HG03575 (cell line): ENCODE results near the gene FTO.

Experiments
- ATAC-seq: cut with Tn5 transposase; IDR thresholded peaks from one replicate; pipeline ENCODE4 v1.9.1; 2021; ENCODE audit not compliant: unreplicated experiment, insufficient number of reproducible peaks, low FRiP score; ENCODE audit errors: extremely low read depth

The FTO gene

DNA sequence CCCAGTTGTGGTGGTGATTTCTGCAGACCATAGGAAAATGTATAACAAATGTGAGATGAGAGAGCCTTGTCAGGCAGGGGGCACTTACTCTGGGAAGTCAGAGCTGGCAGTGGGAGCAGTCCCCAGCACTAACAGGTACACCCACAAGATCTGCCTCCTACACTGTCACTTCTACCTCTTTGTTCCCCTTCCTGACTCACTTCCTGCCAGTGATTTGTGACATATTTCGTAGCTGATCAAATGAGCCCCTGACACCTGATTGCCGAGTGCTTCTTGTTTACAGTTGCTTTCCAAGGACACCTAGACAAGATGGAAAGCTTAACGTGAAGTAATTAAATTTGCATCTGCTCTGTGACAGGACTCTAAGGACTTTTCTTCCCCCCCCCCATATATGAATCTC is 40.5 kb downstream of the FTO start:
- ATAC-seq = no peak

GRCh38 chr16:53745086-53745485 is 41.1 kb downstream of the FTO start:
- no peak for ATAC-seq

DNA sequence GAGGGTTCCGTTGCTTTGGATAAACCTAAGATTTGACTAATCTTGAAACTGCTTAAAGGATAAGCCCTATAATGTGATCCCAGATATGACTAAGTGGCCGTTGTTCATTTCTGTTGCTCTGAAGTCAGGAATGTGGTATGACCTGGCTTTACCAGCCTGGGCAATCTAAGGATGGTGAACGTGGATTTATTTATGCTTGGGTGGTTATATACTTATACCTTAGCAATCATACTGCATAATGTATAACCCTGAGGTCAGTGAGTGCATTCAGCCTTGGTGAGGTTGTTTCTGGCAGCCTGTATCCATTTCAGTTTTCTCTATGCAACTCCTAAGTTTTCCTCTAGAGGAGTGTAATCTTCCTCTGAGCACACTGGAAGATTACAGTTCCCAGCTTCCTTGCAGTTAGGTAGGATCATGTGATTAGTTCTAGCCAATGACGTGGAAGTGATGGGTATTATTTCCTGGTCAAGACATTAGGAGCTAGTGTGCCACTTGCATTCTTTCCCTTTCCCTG is 41.9 kb downstream of the FTO start:
- ATAC-seq = no peak

DNA sequence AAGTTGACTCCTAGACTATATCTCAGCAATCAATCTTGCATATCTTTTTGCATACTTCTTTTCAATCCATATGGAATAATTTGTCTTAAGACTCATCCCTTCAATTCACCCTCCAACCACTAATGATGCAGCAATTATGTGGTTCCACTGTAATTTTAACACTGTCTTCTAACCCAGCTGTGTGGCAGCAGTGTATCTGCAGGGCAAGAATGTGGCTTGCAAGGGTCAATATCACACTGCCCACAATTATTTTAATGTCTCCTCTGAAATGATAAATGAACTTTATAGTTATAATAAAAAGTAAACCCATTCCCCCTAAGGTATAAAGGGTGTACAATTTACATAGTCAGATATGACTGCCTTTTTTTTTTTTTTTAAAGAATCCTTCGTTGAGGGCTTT is 48.6 kb downstream of the FTO start:
- no peak for ATAC-seq

GRCh38 chr16:53753431-53753830 is 49.5 kb downstream of the FTO start:
- no peak for ATAC-seq

DNA sequence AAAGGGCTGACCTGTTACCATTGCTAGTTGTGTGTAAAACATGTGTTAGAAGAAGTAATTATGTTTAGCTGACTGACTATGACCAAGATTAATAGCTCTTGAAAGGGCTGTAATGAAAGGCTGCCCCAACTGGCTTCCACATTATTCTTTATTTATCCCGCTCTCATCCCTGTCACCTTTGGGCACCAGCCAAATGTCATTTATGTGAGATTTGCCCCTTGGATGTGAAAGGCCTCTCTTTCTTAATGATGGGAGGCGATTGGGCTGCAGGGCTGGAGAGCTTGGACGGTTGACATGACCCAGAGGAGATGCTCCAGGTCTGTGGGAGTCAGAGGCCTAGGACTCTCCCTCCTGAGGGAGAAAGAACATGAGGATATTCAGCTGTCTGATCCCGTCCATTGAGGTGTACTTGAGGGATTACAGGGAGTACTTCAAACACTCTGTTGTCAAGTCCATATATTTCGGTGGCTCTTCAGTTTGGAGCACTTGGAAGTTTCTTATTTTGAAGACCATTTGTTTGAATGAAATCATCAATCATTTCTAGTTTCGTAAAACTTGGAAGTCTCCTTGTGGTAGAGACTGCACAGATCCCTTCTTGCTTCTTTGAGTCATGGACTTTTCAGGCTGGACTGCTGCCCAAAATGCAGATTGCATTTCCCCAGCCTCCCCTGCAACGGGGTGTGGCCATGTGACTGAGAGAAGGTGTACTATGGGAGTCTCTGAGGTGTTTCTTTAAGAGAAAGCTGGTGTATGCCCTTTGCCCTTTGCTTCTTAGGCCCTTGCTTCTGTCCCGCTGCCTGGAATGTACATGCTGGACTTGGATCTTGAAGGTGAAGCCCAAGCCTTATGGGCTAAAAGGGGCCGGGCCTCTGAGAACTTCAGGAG is 51.3 kb downstream of the FTO start:
- ATAC-seq = no peak

- ATAC-seq = no peak
These were observed 52.5 kb downstream of the FTO start for GRCh38 chr16:53756275-53756996.

GRCh38 chr16:53757971-53758609 is 54.1 kb downstream of the FTO start:
- no peak for ATAC-seq

DNA sequence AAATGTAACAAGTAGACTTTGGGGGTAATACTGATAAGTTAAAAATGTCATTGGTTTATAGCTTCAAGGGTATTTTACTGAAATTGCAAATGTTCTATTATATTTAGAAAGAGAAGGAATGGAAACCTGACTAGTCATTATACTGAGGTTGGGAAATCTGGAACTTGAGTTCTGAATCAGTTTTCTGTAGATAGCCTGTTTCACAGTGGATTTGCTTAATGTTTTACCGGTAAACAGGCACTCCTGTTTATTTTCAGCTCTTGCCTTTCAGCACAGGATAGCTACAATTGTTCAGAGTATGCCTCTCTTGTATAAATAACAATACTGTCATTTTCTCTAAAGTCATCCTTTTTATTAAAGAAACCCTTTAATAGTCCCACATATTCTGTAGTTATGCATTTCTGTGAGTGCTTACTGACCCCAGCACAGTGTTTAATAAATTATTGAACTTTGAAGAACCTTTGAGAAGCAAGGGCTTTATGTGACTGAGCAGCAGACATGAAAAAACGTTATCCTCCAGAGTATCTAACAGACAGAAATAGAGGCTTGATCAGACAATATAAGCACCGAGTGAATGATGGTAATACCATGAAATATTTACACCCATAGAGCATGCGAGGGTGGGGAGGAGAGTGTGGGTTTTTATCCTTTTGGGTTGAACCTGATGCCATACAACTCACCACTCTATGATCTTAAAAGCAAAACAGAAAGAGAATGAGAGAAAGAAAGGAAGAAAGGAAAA is 58.2 kb downstream of the FTO start:
- no peak for ATAC-seq

GRCh38 chr16:53766304-53767016 is 62.5 kb downstream of the FTO start:
- no peak for ATAC-seq

- no peak for ATAC-seq
These were observed 64.2 kb downstream of the FTO start for GRCh38 chr16:53768167-53768566.

DNA sequence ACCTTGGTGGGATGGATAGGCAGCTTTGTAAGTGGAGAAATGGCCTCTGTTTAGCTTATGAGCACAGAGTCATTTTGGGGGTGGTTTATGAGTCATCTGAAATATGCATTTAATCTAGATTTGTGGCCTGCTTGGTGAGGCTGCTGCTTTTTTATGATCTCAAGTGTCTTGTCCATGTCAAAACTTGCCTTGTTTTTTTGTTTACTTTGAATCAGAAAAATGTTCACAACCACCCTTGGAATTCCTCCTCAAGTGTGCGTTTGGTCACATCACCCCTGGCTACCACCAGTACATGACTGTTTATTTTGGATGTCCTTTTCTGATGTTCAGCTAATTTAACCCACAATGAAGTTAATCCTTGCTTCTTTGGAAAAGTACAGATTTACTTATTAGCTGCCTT is 64.6 kb downstream of the FTO start:
- ATAC-seq = no peak

DNA sequence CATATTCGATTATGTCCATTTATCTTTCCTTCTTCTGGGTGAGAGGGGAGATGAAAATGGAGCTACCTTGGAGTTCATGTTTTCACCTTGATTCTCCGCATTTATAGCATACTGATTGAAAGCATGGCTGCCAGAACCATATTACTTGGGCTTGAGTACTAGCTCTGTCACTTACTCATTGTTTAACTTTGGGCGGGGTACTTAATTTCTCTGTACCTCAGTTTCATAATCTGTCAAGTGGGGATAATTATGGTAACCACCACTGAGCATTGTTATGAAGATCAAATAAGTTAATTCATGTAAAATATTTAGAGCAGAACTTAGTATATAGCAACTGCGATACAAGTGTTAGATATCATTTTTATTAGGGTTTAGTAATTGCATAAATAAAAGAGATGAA is 65.2 kb downstream of the FTO start:
- no peak for ATAC-seq

- no peak for ATAC-seq
These were observed 65.8 kb downstream of the FTO start for GRCh38 chr16:53769787-53770186.

GRCh38 chr16:53770641-53771040 is 66.7 kb downstream of the FTO start:
- ATAC-seq = no peak

- no peak for ATAC-seq
These were observed 67.9 kb downstream of the FTO start for GRCh38 chr16:53771655-53772497.

- ATAC-seq = no peak
These were observed 69.3 kb downstream of the FTO start for GRCh38 chr16:53773150-53773846.
